Gastrocnemius medialis (tissue), 4 donors: ENCODE results near the gene SV2C. TPM values are rescaled to one million over a fixed set of nuclear protein-coding genes. Genes with fewer than 3 reads are reported as not detected.

ENCODE experiments used
- ATAC-seq, 2 donors: fragments of 150-250 bp; one replicate each; pipeline ENCODE4 v1.9.1; 2016
- DNase-seq, 2 donors: peaks; one replicate each; pipeline ENCODE4 v3.0.0-alpha.2; 2019
- H3K27ac ChIP-seq, 4 donors: fragments of 200-600 bp; sonication (generic); 1 replicate in 1 of 4; 2 replicates in 3 of 4; pipeline ENCODE4 v1.5.1; 2016 to 2018; ENCODE audit warnings: mild to moderate bottlenecking in 2 of 4, moderate library complexity in 1 of 4
- H3K27me3 ChIP-seq, 3 donors: fragments of 200-600 bp; sonication (generic) in 2 of 3; 1 replicate in 1 of 3; 2 replicates in 2 of 3; pipeline versions ENCODE4 v1.5.1 to v1.6.0; 2016 to 2019; ENCODE audit warnings: mild to moderate bottlenecking in 1 of 3, moderate library complexity in 1 of 3
- H3K36me3 ChIP-seq, 2 donors: fragments of 200-600 bp; sonication (generic) in 1 of 2; one replicate each; pipeline ENCODE4 v1.5.1; 2017 to 2018
- H3K4me1 ChIP-seq, 2 donors: fragments of 200-600 bp; sonication (generic) in 1 of 2; one replicate each; pipeline ENCODE4 v1.5.1; 2016 to 2017; ENCODE audit warnings: mild to moderate bottlenecking in 2 of 2
- H3K4me3 ChIP-seq, 4 donors: fragments of 200-600 bp; sonication (generic) in 3 of 4; 1 replicate in 1 of 4; 2 replicates in 3 of 4; pipeline ENCODE4 v1.5.1; 2016 to 2019; ENCODE audit warnings: mild to moderate bottlenecking in 2 of 4
- H3K9me3 ChIP-seq, 3 donors: fragments of 200-600 bp; sonication (generic) in 2 of 3; 1 replicate in 1 of 3; 2 replicates in 2 of 3; pipeline ENCODE4 v1.5.1; 2016 to 2019
- POLR2A ChIP-seq, 2 donors: fragments of 450-650 bp; IDR thresholded peaks; one replicate each; pipeline ENCODE4 v1.6.1; 2017; ENCODE audit warnings: antibody characterized with exemption in 2 of 2, mild to moderate bottlenecking in 2 of 2, moderate library complexity in 2 of 2
- in situ Hi-C, 4 donors: fragments of 200-750 bp; cut with MboI; loops; one replicate each; pipeline versions ENCODE4 v1.15.0 to v1.8.0; 2017; ENCODE audit warnings: low sequenced_read_pairs in 4 of 4
- intact Hi-C: fragments of 100-400 bp; cut with DNase I; formaldehyde crosslinking; loops from one replicate; pipeline ENCODE4 v1.15.1; 2023; ENCODE audit warnings: low total_unique reads
- total RNA-seq, 4 donors: library from RNA; depleted of rRNA; stranded (reverse); fragments of >200 nt; gene quantifications; one replicate each; pipeline versions ENCODE4 v1.1.0 to v1.2.3, GENCODE V29; 2016
- TF ChIP-seq, protein P1 (sequence below), 5 experiments: fragments of 450-650 bp in 3 of 5; fragments of 200-600 bp in 2 of 5; sonication (generic) in 2 of 5; IDR thresholded peaks in 4 of 5; conservative IDR thresholded peaks in 1 of 5; 1 replicate in 4 of 5; 2 replicates in 1 of 5; pipeline ENCODE4 v1.5.1; 2016 to 2019; ENCODE audit warnings: antibody characterized with exemption in 5 of 5, mild to moderate bottlenecking in 3 of 5, moderate library complexity in 3 of 5

The SV2C gene
- total RNA-seq, 4 donors from 2014 or later = not detected

DNA sequence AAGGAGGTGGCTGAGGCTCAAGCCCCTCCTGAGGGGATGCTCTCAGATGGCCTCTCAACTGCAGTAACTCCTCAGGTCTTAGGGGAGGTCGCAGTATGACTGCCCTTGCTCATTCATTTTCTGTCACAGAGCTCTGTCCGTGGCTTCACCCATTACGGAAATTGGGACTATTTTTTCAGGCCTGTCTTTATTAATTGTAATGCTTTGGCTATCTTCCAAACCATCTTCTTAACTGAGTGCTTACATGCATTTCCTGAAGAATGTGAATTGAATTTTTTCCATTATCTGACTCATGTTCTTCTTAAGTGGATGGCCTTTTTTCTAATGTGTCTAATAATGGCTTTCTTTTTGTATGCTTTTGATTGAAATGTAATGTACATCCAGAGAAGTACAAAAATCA, 36.4 kb upstream of the SV2C start:
- H3K9me3 ChIP-seq = peaks cover 0 to 5% (median 0%) of the 10 kb centered on the region in 3 donors
- no peaks in the 10 kb centered on the region for H3K27me3 ChIP-seq
- no peak for TF ChIP-seq POLR2A (IDR thresholded peaks at IDR 0.05)
- no peak for DNase-seq
- H3K4me1 ChIP-seq = no peaks in the 10 kb centered on the region
- no peak overlapping the region for H3K4me3 ChIP-seq
- no peaks in the 10 kb centered on the region for H3K36me3 ChIP-seq
- intact Hi-C loops = no loop called here
- H3K27ac ChIP-seq = no peak overlapping the region
- in situ Hi-C loops = no loop called here
- no peak for ATAC-seq

DNA sequence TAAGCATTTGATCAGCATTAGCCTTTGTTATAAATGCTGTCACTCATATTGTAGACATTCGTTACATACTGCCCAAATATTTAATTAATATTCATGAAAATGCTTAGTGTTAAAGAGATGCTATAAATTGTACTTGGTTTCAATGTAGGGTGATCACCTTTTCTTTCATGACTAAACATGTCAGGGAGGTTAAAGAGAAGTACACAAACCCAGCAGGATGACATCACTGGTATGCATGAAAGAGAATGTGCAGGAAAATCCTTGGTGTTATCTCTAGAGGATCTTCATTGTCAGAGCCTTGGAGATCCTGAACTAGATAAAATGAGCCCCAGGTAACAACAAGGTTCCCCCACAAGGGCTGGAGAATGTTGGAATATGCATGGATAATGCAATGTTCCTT, 33.0 kb upstream of the SV2C start:
- in situ Hi-C loops = no loop called here
- Histone ChIP-seq H3K27me3 (no peaks in the 10 kb centered on the region), H3K9me3 (peaks cover 0 to 4% (median 0%) of the 10 kb centered on the region in 3 donors), H3K36me3 (no peaks in the 10 kb centered on the region), H3K27ac (no peak overlapping the region), H3K4me3 (no peak overlapping the region), H3K4me1 (no peaks in the 10 kb centered on the region)
- TF ChIP-seq, protein P1, sequence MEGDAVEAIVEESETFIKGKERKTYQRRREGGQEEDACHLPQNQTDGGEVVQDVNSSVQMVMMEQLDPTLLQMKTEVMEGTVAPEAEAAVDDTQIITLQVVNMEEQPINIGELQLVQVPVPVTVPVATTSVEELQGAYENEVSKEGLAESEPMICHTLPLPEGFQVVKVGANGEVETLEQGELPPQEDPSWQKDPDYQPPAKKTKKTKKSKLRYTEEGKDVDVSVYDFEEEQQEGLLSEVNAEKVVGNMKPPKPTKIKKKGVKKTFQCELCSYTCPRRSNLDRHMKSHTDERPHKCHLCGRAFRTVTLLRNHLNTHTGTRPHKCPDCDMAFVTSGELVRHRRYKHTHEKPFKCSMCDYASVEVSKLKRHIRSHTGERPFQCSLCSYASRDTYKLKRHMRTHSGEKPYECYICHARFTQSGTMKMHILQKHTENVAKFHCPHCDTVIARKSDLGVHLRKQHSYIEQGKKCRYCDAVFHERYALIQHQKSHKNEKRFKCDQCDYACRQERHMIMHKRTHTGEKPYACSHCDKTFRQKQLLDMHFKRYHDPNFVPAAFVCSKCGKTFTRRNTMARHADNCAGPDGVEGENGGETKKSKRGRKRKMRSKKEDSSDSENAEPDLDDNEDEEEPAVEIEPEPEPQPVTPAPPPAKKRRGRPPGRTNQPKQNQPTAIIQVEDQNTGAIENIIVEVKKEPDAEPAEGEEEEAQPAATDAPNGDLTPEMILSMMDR (IDR thresholded peaks at IDR 0.05 in 4 of 5, conservative IDR thresholded peaks at IDR 0.05 in 1 of 5) = no peak
- TF ChIP-seq POLR2A (IDR thresholded peaks at IDR 0.05) = no peak
- no peak for ATAC-seq
- intact Hi-C loops = no loop called here
- DNase-seq = no peak

DNA sequence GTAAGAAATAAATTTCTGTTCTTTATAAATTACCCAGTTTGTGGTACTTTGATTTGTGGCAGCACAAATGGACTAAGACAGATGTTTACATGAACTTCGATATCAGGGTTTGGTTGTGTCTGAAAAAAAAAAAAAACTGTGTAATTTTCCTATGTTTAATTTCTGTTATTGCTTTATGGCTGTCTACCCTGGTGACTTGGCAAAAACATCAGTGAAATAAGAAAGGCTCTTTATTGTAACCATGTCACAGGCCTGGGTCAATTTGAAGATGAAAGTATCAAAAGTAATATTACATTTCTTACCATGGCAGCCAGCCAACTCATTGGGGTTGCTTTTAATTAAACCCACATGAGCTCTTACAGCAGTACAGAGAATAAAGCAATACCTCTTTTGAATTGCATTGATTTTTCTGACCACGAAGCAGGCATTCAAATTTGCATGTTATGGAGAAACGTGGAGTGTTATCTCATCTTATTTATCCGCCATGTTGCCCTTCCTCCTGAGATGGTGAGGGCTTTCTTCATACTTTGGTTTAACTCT, 20.6 kb upstream of the SV2C start:
- in situ Hi-C loops (no loop called here), intact Hi-C loops (no loop called here)
- no peaks in the 10 kb centered on the region for H3K9me3 ChIP-seq
- no peak overlapping the region for H3K27ac ChIP-seq
- H3K4me1 ChIP-seq = no peaks in the 10 kb centered on the region
- no peaks in the 10 kb centered on the region for H3K27me3 ChIP-seq
- TF ChIP-seq, protein P1 (IDR thresholded peaks at IDR 0.05 in 4 of 5, conservative IDR thresholded peaks at IDR 0.05 in 1 of 5) = no peak
- no peak for ATAC-seq
- no peaks in the 10 kb centered on the region for H3K36me3 ChIP-seq
- no peak for DNase-seq
- H3K4me3 ChIP-seq = no peak overlapping the region

DNA sequence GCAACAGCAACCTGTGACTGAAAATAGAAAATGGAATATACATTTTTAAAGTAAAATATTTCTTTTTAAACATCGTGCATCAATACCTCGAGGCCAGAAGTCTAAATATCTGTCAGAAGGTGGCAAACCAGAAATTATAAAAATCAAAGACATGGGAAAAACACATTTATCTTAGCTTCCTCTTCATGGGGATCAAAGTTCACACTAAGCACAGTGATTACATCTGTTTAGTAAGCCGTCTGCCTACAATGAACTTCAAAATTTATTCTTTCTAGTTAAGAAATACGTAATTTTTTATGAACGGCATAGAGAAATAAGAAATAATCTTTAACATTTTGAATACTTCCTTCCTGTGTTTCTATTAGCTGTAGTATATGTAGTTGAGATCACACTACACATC, 17.9 kb upstream of the SV2C start:
- no peak for ATAC-seq
- intact Hi-C loops (no loop called here), in situ Hi-C loops (no loop called here)
- Histone ChIP-seq H3K9me3 (no peaks in the 10 kb centered on the region), H3K36me3 (no peaks in the 10 kb centered on the region), H3K4me3 (no peak overlapping the region), H3K27me3 (no peaks in the 10 kb centered on the region), H3K4me1 (no peaks in the 10 kb centered on the region), H3K27ac (no peak overlapping the region)
- no peak for TF ChIP-seq POLR2A (IDR thresholded peaks at IDR 0.05)
- TF ChIP-seq, protein P1 (IDR thresholded peaks at IDR 0.05 in 4 of 5, conservative IDR thresholded peaks at IDR 0.05 in 1 of 5) = no peak
- no peak for DNase-seq

DNA sequence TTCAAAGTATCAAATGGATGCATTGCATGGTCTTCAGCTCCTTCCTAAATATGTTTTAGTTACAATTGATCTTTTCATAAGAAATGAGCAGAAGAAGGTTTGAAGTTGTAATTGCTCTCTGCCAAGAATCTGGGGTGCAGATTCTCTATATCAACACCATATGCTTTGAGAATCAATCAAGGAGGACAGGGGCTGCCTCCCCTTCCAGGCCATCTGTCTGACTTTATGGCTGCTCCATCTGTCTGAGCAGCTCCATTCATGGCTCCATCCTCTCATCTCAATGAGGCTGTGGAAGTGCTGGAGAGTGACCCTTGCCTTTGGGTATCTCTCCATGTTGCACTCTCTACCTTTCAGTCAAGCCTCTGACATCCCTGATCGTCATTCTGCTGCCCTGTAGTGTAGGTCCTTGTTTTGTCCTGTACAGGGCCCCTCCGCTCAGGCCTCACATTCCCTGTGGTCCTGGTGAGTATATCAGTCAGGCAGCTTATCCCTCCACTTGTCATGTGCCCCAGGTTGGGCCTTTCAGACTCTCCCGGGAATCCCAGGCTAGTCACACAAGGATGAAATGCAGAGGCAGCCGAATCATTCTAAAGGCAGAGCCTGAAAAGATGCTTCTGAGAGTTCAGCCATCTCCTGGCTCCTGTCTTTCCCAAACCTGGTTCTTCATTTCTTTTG, 14.0 kb upstream of the SV2C start:
- Histone ChIP-seq H3K9me3 (no peaks in the 10 kb centered on the region), H3K27me3 (no peaks in the 10 kb centered on the region), H3K4me3 (no peak overlapping the region), H3K36me3 (no peaks in the 10 kb centered on the region), H3K27ac (no peak overlapping the region), H3K4me1 (no peaks in the 10 kb centered on the region)
- no peak for TF ChIP-seq POLR2A (IDR thresholded peaks at IDR 0.05)
- TF ChIP-seq, protein P1 (IDR thresholded peaks at IDR 0.05 in 4 of 5, conservative IDR thresholded peaks at IDR 0.05 in 1 of 5) = no peak
- in situ Hi-C loops (no loop called here), intact Hi-C loops (no loop called here)
- DNase-seq (no peak), ATAC-seq (peak in 1 of 2 donors; percentile 33)
